ENCODE measurements around the gene FGR. TPM values are rescaled to one million over a fixed set of nuclear protein-coding genes. Genes with fewer than 3 reads are reported as not detected.
"Not testable (repeated sequence)": the region's sequence is repeated elsewhere in the genome, so short reads cannot be mapped to it uniquely, and the experiment has no call there.

The FGR gene
- not detected in 2 replicates for total RNA-seq (2014; rRNA removed; shearing (Covaris generic))
- polyA plus RNA-seq (2014; cell fraction: nucleus; rRNA removed) = not detected in 2 replicates

DNA sequence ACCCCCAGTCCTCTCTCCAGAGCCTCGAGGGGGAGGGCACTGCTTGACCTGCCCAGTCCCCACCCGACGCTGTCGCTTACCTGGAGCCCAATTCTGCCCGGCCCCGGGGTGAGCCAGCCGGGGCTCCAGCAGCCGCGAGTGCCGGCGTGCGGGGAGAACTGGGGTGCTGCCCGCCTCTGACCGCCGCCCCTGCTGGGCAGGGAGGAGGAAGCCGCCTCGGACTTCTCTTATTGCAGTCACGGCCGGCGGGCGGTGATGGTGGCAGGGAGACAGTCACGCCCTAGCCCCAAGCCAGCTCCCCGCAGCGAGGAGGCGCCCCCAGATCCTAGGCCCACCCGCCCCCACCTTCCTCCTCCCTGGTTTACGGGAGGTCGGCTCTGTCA lies at the start of gene FGR:
FGR (minus strand) TSS at position 201 of the 383 bp plus-strand sequence. CDS start 11,269 bp downstream, outside the sequence.
- no peak for DNase-seq (ENCODE audit: extremely low read depth, low read depth)

DNA sequence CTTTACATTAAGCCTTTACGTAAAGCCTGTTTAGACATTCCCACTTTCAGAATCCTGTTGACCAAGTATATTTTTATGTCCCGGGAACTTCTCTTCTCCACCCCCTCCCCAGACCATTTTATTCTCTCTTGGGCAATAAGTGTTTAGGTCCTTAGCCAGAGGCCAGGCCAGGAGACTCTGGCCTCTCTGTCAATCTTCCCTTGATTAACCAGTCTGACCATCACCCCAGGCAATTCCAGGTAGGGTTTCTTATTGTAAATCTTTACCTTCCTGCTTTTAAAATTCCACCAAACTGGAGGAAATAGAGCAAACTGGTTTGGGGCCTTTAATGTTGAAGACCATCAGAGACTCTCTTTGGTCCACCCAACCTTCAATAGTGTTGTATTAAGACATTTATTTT lies 49.2 kb upstream of the FGR start:
- no peak for DNase-seq (ENCODE audit: extremely low read depth, low read depth)

DNA sequence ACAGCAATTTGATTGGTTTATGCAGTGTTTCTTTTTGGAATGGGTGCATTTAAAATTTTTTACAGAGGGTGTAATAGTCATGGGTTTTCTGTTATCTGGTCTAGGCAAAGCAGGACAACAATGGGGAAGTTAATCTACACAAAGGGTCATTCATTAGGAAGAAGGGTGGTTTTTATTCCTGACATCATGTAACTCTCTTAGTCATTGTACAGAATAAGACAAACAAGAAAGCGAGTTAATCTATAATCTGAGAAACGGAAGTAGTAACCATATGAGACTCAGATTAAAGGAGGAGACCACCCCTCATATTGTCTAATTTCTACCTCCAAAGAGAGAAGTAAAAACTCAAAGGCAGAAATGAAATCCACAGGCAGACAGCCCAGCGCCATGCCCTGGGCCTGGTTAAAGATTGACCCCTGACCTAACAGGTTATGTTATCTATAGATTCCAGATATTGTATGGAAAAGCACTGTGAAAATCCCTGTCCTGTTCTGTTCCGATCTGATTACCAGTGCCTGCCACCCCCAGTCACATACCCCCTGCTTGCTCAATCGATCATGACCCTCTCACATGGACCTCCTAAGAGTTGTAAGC lies 47.5 kb upstream of the FGR start:
- no peak for DNase-seq (ENCODE audit: extremely low read depth, low read depth)

DNA sequence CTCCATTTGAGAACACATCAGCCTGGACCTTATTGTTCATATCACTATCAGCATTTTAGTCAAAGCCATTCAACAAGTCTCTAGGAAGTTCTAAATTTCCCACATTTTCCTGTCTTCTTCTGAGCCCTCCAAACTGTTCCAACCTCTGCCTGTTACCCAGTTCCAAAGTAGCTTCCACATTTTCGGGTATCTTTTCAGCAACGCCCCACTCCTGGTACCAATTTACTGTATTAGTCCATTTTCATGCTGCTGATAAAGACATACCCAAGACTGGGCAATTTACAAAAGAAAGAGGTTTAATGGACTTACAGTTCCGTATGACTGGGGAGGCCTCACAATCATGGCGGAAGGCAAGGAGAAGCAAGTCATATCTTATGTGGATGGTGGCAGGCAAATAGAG lies 46.6 kb upstream of the FGR start:
- not testable (repeated sequence) for DNase-seq (ENCODE audit: extremely low read depth, low read depth)

DNA sequence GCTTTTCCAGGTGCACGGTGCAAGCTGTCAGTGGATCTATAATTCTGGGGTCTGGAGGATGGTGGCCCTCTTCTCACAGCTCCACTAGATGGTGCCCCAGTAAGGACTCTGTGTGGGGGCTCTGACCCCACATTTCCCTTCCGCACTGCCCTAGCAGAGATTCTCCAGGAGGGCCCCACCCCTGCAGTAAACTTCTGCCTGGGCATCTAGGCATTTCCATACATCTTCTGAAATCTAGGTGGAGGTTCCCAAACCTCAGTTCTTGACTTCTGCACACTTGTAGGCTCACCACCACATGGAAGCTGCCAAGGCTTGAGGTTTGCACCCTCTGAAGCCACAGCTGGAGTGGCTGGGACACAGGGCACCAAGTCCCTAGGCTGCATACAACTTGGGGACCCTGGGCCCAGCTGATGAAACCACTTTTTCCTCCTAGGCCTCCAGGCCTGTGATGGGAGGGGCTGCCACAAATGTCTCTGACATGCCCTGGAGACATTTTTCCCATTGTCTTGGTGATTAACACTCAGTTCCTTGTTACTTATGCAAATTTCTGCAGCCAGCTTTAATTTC lies 45.3 kb upstream of the FGR start:
- not testable (repeated sequence) for DNase-seq (ENCODE audit: extremely low read depth, low read depth)

DNA sequence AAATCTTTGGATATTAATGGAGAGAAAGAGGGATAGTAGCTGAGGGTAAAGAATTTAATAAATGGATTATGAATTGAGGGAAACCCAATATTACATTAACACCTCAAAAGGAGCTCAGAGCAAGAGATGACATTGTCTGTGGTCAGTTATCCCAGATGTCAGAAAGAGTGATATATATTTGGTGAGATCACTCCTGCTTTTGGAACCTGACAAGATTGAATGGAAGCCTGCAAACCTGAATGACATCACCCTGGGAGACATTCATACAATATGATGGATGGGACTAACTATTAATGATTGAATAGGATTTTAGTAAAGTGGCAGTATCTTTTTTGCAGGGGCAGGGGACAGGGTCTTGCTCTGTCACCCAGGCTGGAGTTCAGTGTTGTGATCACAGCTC lies 43.8 kb upstream of the FGR start:
- no peak for DNase-seq (ENCODE audit: extremely low read depth, low read depth)

DNA sequence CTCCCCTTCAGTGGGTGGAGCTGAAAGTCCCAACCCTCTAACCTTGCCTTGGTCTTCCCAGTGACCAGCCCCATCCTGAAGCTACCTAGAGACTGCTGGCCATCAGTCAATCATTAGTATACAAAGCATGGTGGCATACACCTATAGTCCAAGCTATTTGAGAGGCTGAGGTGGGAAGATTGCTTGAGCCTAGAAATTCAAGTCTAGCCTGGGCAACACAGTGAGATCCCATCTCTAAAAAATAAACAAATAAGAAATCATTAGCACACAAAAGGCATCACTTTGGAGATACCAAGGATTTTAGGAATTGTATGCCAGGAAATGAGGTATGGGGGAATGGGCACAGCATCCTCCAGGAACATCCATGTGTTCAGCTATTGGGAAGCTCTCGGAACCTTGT lies 41.4 kb upstream of the FGR start:
- no peak for DNase-seq (ENCODE audit: extremely low read depth, low read depth)

DNA sequence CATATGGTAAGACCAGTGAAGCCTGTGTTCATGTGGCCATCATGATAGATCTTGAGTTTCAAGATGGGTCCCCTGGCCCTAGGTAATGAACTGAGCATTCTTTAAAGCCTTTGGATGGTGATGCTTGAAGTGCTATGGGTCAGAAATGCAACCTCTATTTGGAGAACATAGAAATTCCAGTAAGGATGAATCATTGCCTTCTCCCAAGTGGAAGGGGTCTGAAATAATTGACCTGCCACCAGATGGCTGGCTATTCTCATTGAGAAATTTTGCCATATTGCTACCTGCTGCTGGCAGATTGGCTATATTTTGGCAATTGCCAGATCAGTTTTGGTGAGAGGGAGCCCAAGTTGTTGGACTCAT lies 37.7 kb upstream of the FGR start:
- no peak for DNase-seq (ENCODE audit: extremely low read depth, low read depth)

DNA sequence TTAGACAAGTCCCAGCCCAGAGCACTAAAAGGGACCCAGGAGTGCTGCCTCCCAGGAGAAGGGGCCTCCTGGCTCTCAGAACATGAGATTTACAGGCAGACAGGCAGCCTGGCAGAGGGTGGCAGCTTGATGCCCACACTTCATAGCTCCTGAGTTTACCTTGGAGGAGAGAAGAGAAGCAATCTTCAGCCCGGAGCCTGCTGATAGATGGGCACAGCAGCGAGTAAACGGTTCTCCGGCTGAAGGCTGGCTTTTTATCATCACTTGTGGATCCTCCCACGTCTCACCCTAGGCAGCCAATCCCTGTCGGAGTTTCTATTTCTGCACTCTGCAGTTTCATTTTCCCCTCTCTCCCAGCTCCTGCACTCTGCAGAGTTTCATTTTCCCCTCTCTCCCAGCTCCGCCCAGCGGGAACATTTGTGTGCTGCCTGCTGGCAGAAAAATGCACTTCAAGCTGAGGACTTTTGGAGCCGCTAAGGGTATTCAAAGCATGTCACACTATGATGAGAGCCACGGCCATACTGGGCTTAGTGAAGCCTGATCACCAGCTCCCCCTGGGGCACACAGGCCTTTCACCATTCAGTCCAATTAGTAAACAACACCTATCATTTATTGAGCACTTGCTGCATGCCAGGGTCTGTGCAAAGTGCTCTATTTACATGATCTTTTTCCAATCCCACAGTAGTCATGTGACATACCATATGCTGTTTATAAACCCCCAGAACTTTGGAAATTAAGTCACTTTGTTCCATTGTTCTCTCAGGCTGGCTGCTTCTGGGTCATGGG lies 37.2 kb upstream of the FGR start, which contains the start of gene IFI6:
IFI6 (minus strand) TSS at position 229 of the 786 bp plus-strand sequence. CDS start 2,878 bp downstream, outside the sequence.
- peak; percentile 89 for DNase-seq (ENCODE audit: extremely low read depth, low read depth)

DNA sequence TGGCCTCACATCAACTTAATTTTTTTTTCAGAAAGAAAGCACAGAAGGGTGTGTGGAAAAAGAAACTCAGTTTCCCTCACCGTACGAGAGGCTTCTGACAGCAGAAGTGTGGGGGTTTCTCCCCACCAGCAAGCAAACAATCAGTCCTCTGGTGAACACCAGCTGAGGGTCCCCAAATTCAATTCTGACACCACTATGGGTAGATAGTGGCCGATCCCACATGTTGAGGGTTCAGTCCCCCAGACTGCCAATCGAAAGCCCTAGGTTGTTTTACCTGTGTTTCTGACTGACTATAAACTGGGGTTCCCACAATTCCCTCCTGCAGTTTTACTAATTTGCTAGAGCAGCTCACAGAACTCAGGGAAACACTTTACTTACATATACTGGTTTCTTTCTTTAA lies 34.9 kb upstream of the FGR start:
- DNase-seq (ENCODE audit: extremely low read depth, low read depth) = no peak

DNA sequence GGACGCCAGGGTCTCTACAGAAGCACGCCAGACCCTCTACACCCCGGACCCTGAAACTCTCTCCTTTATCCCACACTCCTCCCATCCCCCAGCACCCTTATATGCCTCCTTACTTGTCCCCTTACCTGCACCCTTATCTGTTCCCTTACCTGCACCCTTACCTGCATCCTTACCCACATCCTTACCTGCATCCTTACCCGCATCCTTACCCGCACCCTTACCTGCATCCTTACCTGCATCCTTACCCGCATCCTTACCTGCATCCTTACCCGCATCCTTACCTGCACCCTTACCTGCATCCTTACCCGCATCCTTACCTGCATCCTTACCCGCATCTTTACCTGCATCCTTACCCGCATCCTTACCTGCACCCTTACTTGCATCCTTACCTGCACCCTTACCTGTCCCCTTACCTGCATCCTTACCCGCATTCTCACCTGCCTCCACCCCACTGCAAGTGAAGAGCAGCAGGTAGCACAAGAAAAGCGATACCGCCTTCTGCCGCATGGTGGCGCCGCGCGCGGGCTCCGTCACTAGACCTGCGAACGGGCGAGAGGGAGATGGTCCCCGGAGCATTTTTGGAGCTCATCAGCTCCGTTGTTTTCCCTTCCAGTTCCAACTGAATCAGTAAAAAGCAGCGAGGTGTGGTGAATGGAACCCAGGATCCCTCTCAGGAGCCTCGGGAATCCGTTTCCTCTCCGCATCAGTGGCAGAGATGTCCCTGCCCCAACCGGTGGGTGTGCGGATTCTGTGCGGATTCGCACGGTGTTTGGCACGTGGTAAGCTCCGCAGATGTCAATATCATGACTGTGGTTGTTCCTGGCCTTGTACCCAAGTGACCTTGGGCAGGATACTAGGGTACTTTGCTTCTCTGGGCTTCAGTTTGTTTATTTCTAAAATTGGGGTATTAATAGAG lies 34.1 kb upstream of the FGR start:
- DNase-seq (ENCODE audit: extremely low read depth, low read depth) = peak; percentile 46

DNA sequence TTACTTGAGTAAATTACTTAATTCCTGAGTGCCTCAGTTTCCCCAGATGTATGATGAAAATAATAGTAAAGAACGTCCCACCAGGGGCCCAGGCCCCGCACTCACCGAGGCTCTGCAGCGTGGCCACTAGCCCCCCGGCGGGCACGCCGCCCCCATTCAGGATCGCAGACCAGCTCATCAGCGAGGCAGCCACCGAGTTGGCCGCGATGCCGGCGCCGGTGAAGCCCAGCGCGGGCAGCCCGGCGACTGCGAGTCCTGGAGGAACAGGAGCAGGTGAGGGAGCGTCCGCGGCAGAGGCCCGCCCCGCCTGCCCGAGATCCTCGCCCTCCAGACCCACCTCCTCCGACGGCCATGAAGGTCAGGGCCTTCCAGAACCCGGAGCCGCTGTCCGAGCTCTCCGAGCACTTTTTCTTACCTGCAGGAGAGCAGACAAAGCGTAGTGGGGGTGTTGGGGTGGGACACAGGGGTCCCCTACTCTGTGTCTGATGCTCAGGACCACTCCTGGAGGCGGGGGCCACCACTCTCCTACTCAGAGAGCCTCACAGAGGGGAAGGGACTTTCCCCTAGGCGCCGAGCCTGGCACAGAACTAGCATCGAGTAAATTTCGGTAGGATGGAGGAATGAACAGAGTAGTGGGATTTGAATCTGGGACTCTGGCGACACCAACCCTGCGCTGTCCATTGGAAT lies 33.3 kb upstream of the FGR start:
- DNase-seq (ENCODE audit: extremely low read depth, low read depth) = no peak

DNA sequence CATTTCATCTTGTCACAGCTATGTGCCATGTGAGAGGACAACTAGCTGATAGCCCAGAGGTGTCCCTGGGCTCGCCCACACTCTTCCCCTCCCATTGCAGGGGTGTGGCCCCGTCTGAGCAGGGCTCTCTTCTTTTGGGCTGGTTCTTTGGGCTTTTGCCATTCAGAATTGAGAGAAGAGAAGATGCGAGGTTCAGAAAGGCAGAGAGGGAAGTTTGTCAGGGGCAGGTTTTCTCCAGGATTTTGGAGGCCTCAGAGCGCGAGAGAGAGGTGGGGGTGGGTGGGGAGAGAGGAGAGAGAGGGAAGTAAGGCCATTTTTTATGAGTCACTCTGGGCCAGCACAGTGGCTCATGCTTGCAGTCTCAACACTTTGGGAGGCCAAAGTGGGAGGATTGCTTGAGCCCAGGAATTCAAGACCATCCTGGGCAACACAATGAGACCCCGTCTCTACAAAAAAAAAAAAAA lies 31.8 kb upstream of the FGR start:
- DNase-seq (ENCODE audit: extremely low read depth, low read depth) = no peak

DNA sequence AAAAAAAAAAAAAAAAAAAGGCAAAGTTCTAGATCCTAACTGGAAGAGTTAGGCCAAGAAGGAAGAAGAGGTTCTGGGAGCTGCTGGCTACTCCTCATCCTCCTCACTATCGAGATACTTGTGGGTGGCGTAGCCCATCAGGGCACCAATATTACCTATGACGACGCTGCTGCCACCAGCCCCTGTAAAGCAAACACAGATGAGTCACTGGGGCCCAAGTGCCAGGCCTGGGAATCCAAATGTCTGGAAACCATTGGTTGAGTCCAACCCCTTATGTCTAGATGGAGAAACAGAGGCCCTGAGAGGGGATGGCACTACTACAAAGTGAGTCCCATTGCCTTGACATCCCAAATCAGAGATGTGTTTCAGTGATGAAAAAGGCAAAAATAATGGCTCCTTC lies 31.3 kb upstream of the FGR start:
- no peak for DNase-seq (ENCODE audit: extremely low read depth, low read depth)

DNA sequence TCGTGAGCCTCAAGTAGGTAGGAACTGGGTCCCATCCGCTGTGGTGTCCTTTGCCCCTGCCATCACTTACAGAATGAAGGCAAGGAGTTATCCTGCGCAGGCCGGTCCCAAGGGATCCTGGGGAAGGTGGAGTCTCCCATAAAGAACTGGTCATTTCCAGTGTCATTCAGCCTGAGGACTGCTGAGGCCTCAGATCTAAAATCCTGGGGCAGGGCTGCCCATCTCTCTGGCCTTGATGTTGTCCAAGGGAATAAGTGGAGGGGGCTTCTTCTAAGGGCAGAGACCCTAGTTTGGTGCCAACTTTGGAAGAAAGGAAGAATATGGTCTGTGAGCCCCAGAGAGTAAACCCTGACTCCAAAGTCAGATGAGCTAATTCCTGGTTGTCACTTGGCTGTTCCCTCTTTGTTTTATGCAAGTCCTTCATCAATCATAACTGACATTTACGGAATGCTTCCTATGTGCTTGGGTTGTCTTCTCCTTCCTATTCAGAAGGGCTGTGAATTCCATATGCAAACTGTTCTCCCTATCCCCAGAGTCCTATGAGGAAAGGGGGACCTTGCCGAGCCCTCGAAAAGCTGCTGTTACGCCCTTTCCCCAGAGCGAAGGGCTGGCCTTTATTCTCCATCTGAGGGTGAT lies 30.1 kb upstream of the FGR start:
- no peak for DNase-seq (ENCODE audit: extremely low read depth, low read depth)

DNA sequence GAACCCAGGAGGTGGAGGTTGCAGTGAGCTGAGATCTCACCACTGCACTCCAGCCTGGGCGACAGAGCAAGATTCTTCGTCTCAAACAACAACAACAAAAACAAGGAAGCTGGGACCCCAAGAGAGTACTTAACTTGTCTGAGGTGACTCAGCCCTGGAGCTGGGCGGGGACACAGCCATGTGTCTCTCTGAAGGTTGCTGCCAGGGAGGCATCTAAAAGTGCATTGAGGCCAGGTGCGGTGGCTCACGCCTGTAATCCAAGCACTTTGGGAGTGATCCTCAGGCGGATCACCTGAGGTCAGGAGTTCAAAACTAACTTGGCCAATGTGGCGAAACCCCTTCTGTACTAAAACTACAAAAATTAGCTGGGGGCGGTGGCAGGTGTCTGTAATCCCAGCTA lies 29.3 kb upstream of the FGR start:
- DNase-seq (ENCODE audit: extremely low read depth, low read depth) = no peak

DNA sequence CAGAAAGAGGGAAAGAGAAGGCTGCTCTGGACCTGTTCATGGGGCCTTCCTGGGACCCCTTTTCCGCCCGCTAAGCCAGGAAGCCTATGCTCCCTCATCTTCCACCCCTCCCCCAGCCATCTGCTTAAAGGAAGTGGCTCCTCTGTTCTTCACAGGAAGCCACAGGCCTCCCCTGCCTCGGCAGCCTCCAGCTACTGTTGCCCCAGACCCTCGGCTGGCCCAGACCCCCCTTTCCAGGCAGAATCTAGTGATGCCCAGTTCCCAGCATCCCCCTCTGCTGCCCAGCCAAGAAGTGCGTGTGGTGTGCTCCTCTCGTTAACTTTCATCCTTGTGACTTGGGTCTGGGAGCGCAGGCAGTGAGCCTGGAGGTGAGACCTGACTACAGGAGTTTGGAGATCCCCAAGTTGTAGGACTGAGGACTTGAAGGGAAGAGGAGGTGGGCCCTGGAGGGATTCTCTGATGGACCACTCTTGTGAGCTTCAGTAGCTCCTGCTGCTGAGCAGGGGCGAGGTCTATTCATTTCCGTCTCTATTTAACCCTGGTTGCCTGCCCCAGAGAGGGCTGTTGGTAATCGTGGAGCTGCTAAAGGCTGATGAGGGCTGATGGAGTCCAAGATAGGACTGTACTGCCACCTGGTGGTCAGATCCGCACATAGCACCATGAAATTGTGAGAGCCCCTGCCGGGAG lies 27.9 kb upstream of the FGR start:
- peak; percentile 75 for DNase-seq (ENCODE audit: extremely low read depth, low read depth)

DNA sequence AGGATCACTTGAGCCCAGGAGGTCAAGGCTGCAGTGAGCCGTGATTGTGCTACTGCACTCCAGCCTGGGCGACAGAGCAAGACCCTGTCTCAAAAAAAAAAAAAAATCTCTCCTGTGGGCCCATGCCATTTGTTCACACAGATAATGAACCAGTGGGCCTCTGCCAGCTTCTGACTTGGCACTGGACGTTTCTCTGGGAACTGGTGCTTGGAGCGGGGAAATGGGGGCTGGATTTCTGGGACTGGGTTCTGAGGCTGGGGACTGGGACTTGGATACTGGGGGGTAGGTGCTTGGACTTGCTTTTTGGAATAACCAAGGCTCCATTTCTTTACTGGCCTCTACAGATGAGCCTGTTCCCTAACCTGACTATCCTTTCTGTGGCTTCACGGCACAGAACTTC lies 27.3 kb upstream of the FGR start:
- DNase-seq (ENCODE audit: extremely low read depth, low read depth) = no peak

DNA sequence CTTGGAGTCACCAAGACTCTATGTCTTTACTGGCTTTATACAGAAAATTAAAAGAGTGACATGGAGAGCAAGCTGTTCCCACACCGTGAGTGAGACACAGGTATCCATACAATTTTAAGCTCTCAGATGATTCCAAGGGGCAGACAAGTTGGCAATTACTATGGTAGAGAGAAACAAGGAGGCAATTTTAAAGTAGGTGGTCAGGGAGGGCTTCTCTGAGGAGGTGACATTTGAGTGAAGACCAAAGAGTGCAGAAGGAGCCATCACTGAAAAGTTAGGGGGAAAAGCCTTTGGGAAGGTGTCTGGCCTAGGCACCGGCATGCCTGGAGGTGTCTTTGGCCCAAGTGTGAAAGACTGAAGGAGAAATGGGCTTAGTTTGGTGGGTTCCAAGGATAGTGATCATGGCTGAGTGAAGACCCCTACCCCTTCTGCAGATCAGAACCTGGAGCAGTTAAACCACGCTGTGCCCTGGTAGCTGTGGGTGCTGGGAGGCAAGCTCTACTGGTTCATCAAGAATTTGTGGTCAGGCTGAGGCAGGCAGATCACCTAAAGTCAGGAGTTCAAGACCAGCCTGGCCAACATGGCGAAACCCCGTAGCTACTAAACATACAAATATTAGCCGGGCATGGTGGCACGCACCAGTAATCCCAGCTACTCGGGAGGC lies 26.6 kb upstream of the FGR start:
- no peak for DNase-seq (ENCODE audit: extremely low read depth, low read depth)

Measured in NCI-H460 (cell line).